GM23248 (cell line): ENCODE measurements around the gene STAP2. TPM values are rescaled to one million over a fixed set of nuclear protein-coding genes. Genes with fewer than 3 reads are reported as not detected.

Experiments
- DNase-seq: peaks from one replicate; pipeline ENCODE4 v3.0.0-alpha.2; 2015
- H2AFZ ChIP-seq: fragments of 200-600 bp; sonication (generic); 2 replicates; pipeline ENCODE4 v1.6.1; 2016; ENCODE audit warnings: antibody characterized with exemption
- H3F3A ChIP-seq: fragments of 200-600 bp; sonication (generic); 2 replicates; pipeline ENCODE4 v1.6.1; 2016; ENCODE audit warnings: mild to moderate bottlenecking, antibody characterized with exemption, mixed run types; ENCODE audit not compliant: insufficient read depth
- H3K27ac ChIP-seq: fragments of 200-600 bp; sonication (generic); 2 replicates; pipeline ENCODE4 v1.5.1; 2016; ENCODE audit warnings: mild to moderate bottlenecking
- H3K27me3 ChIP-seq: fragments of 200-600 bp; sonication (generic); replicated peaks from 2 replicates; pipeline ENCODE4 v1.6.1; 2016; ENCODE audit warnings: mild to moderate bottlenecking; ENCODE audit not compliant: insufficient read depth
- H3K36me3 ChIP-seq: fragments of 200-600 bp; sonication (generic); 2 replicates; pipeline ENCODE4 v1.6.1; 2016; ENCODE audit warnings: low read depth, mild to moderate bottlenecking
- H3K4me1 ChIP-seq: fragments of 200-600 bp; sonication (generic); 2 replicates; pipeline ENCODE4 v1.6.1; 2016; ENCODE audit warnings: mild to moderate bottlenecking; ENCODE audit not compliant: insufficient read depth
- H3K4me2 ChIP-seq: fragments of 200-600 bp; sonication (generic); one replicate; pipeline ENCODE4 v1.6.1; 2016; ENCODE audit warnings: mild to moderate bottlenecking; ENCODE audit not compliant: unreplicated experiment
- H3K4me3 ChIP-seq: fragments of 200-600 bp; sonication (generic); 2 replicates; pipeline ENCODE4 v1.5.1; 2016; ENCODE audit warnings: mild to moderate bottlenecking
- H3K79me2 ChIP-seq: fragments of 200-600 bp; sonication (generic); 2 replicates; pipeline ENCODE4 v1.6.1; 2016; ENCODE audit warnings: mild to moderate bottlenecking; ENCODE audit not compliant: insufficient read depth
- H3K9ac ChIP-seq: fragments of 200-600 bp; sonication (generic); 2 replicates; pipeline ENCODE4 v1.6.1; 2016; ENCODE audit warnings: mild to moderate bottlenecking
- H3K9me2 ChIP-seq: fragments of 200-600 bp; sonication (generic); 2 replicates; pipeline ENCODE4 v1.6.1; 2016; ENCODE audit warnings: mixed run types, mild to moderate bottlenecking, moderate library complexity; ENCODE audit not compliant: insufficient read depth
- H3K9me3 ChIP-seq: fragments of 200-600 bp; sonication (generic); one replicate; pipeline ENCODE4 v1.6.1; 2017; ENCODE audit warnings: low read depth
- H4K20me1 ChIP-seq: fragments of 200-600 bp; sonication (generic); 2 replicates; pipeline ENCODE4 v1.6.0; 2016; ENCODE audit not compliant: insufficient read depth
- EZH2 ChIP-seq: fragments of 200-600 bp; sonication (generic); IDR thresholded peaks from 2 replicates; pipeline ENCODE4 v1.6.1; 2018; ENCODE audit warnings: antibody characterized with exemption, mild to moderate bottlenecking; ENCODE audit not compliant: insufficient read depth, poor library complexity, severe bottlenecking
- EZH2phosphoT487 ChIP-seq: fragments of 200-600 bp; sonication (generic); IDR thresholded peaks from 2 replicates; pipeline ENCODE4 v1.6.1; 2018; ENCODE audit warnings: antibody characterized with exemption, moderate library complexity, mild to moderate bottlenecking, low read depth; ENCODE audit not compliant: insufficient read depth
- WGBS, 2 experiments: methylation state at CpG; one replicate each; pipeline ENCODE4 v1.1.6; 2015 to 2017; ENCODE audit warnings: low lambda C conversion rate in 2 of 2, low coverage in 1 of 2; ENCODE audit errors: missing lambda C conversion rate in 2 of 2; 5-methylcytosine and 5-hydroxymethylcytosine counted together
- in situ Hi-C: fragments of 300-500 bp; cut with MboI; formaldehyde crosslinking; loops from 2 replicates; pipeline ENCODE4 v1.15.0; 2020
- polyA plus RNA-seq: library from polyadenylated mRNA; unstranded; fragments of >200 nt; fragmentation: Nextera tagmentation; extraction: Ambion mirVana; gene quantifications from 2 replicates; pipeline ENCODE4 v1.2.1, GENCODE V29; 2016
- total RNA-seq: library from RNA; depleted of rRNA; stranded (reverse); fragments of >200 nt; shearing (Covaris generic); gene quantifications from 2 replicates; pipeline ENCODE4 v1.2.3, GENCODE V29; 2014

STAP2 gene
- total and polyA plus RNA-seq, 2 experiments from 2014 or later: 1.7 to 1.8 TPM

GRCh38 chr19:4362101-4362828 is 23.6 kb upstream of the STAP2 start:
- in situ Hi-C loops: no loop called here
- no peak overlapping the region for H3K4me2 ChIP-seq
- H3K9me2 ChIP-seq: no peaks in the 10 kb centered on the region

GRCh38 chr19:4361152-4362046 is 22.8 kb upstream of the STAP2 start:
- H3K9me3 ChIP-seq: no peaks in the 10 kb centered on the region
- peaks cover 24% of the 10 kb centered on the region; the same call in 1 of the 2 replicates for H3K36me3 ChIP-seq
- in situ Hi-C loops: no loop called here
- peaks cover 38% of the 10 kb centered on the region for H3K79me2 ChIP-seq
- no peak overlapping the region for H3K4me2 ChIP-seq
- no peak overlapping the region for H3K9ac ChIP-seq
- H4K20me1 ChIP-seq: no peaks in the 10 kb centered on the region
- DNase-seq: no peak
- no peak overlapping the region for H3K27ac ChIP-seq
- H3K9me2 ChIP-seq: no peaks in the 10 kb centered on the region
- 94% methylated on average over 27 to 49 of the region's 50 CpGs for WGBS, 2 experiments
- H3K4me3 ChIP-seq: no peak overlapping the region
- TF ChIP-seq EZH2: no peak
- no peak for TF ChIP-seq EZH2phosphoT487
- no peaks in the 10 kb centered on the region for H3K4me1 ChIP-seq
- H3F3A ChIP-seq: 0 out of 2 replicates have a peak, but pooled peaks cover 5% of the 10 kb centered on the region
- no peaks in the 10 kb centered on the region for H3K27me3 ChIP-seq
- no peak overlapping the region for H2AFZ ChIP-seq

More at GRCh38 chr19:4362101-4362828, 23.6 kb upstream of the STAP2 start:
- no peaks in the 10 kb centered on the region for H4K20me1 ChIP-seq
- peaks cover 47% of the 10 kb centered on the region for H3K79me2 ChIP-seq
- DNase-seq: no peak
- H3K27ac ChIP-seq: no peak overlapping the region
- 87 to 90% methylated on average over 29 to 32 of the region's 32 CpGs for WGBS, 2 experiments
- H3F3A ChIP-seq: 0 out of 2 replicates have a peak, but pooled peaks cover 5% of the 10 kb centered on the region
- peaks cover 24% of the 10 kb centered on the region; the same call in 1 of the 2 replicates for H3K36me3 ChIP-seq
- no peak overlapping the region for H3K4me3 ChIP-seq
- no peaks in the 10 kb centered on the region for H3K4me1 ChIP-seq
- no peaks in the 10 kb centered on the region for H3K9me3 ChIP-seq
- H2AFZ ChIP-seq: no peak overlapping the region
- no peak overlapping the region for H3K9ac ChIP-seq
- no peak for TF ChIP-seq EZH2phosphoT487
- no peak for TF ChIP-seq EZH2
- no peaks in the 10 kb centered on the region for H3K27me3 ChIP-seq

GRCh38 chr19:4360641-4361151 is 22.1 kb upstream of the STAP2 start:
- no peaks in the 10 kb centered on the region for H4K20me1 ChIP-seq
- H3K4me2 ChIP-seq: no peak overlapping the region
- in situ Hi-C loops: no loop called here
- H3K9me2 ChIP-seq: no peaks in the 10 kb centered on the region
- peaks cover 20% of the 10 kb centered on the region; the same call in 1 of the 2 replicates for H3K36me3 ChIP-seq
- no peaks in the 10 kb centered on the region for H3K9me3 ChIP-seq
- no peak overlapping the region for H3K27ac ChIP-seq
- no peaks in the 10 kb centered on the region for H3K4me1 ChIP-seq
- H2AFZ ChIP-seq: no peak overlapping the region
- WGBS, 2 experiments: 76 to 80% methylated on average over 12 of the region's 12 CpGs
- TF ChIP-seq EZH2phosphoT487 (no peak), EZH2 (no peak)
- H3K4me3 ChIP-seq: no peak overlapping the region
- no peak overlapping the region for H3K9ac ChIP-seq
- no peak for DNase-seq
- H3F3A ChIP-seq: 0 out of 2 replicates have a peak, but pooled peaks cover 5% of the 10 kb centered on the region
- peaks cover 31% of the 10 kb centered on the region for H3K79me2 ChIP-seq
- no peaks in the 10 kb centered on the region for H3K27me3 ChIP-seq

- Histone ChIP-seq H3K27ac (no peak overlapping the region), H4K20me1 (no peaks in the 10 kb centered on the region), H3K4me2 (no peak overlapping the region), H3K27me3 (no peaks in the 10 kb centered on the region), H3K36me3 (peaks cover 16% of the 10 kb centered on the region; the same call in 1 of the 2 replicates), H3K9me2 (no peaks in the 10 kb centered on the region), H2AFZ (no peak overlapping the region), H3K4me3 (no peak overlapping the region), H3K4me1 (no peaks in the 10 kb centered on the region), H3K9ac (no peak overlapping the region), H3K79me2 (peaks cover 26% of the 10 kb centered on the region), H3K9me3 (no peaks in the 10 kb centered on the region), H3F3A (0 out of 2 replicates have a peak, but pooled peaks cover 5% of the 10 kb centered on the region)
- 80 to 86% methylated on average over 9 of the region's 9 CpGs for WGBS, 2 experiments
- TF ChIP-seq EZH2phosphoT487 (no peak), EZH2 (no peak)
- no peak for DNase-seq
- in situ Hi-C loops: no loop called here
These were observed 21.5 kb upstream of the STAP2 start for GRCh38 chr19:4360081-4360569.
